OCI-LY1 (cell line): ENCODE data around the gene GMEB2.

Experiments used
- H2AFZ ChIP-seq: fragments of 200-600 bp; sonication (generic), shearing (Covaris generic); 2 replicates; pipeline ENCODE4 v1.6.0; 2014; ENCODE audit warnings: antibody characterized with exemption, mild to moderate bottlenecking, low read length
- H3F3A ChIP-seq: fragments of 200-600 bp; sonication (generic), shearing (Covaris generic); 2 replicates; pipeline ENCODE4 v1.6.0; 2014; ENCODE audit warnings: mild to moderate bottlenecking, antibody characterized with exemption, low read length, moderate library complexity; ENCODE audit not compliant: insufficient read depth
- H3K27ac ChIP-seq: fragments of 200-600 bp; sonication (generic); 2 replicates; pipeline ENCODE4 v1.5.1; 2014; ENCODE audit warnings: low read length, mixed run types, mild to moderate bottlenecking, low read depth; ENCODE audit not compliant: poor library complexity, severe bottlenecking
- H3K27me3 ChIP-seq: fragments of 200-600 bp; sonication (generic); 2 replicates; pipeline ENCODE4 v1.6.0; 2014; ENCODE audit warnings: antibody characterized with exemption, mild to moderate bottlenecking, low read length, moderate library complexity; ENCODE audit not compliant: insufficient read depth
- H3K36me3 ChIP-seq: fragments of 200-600 bp; sonication (generic); 2 replicates; pipeline ENCODE4 v1.6.1; 2014; ENCODE audit warnings: mild to moderate bottlenecking, antibody characterized with exemption, low read length, moderate library complexity, mixed read lengths; ENCODE audit not compliant: insufficient read depth
- H3K4me1 ChIP-seq: fragments of 200-600 bp; sonication (generic); 2 replicates; pipeline ENCODE4 v1.5.1; 2014; ENCODE audit warnings: mild to moderate bottlenecking, low read length, moderate library complexity; ENCODE audit not compliant: insufficient read depth, severe bottlenecking
- H3K4me2 ChIP-seq: fragments of 200-600 bp; sonication (generic), shearing (Covaris generic); 2 replicates; pipeline ENCODE4 v1.6.1; 2014; ENCODE audit warnings: low read length
- H3K4me3 ChIP-seq: fragments of 200-600 bp; sonication (generic); 2 replicates; pipeline ENCODE4 v1.5.1; 2014; ENCODE audit warnings: low read length, low read depth, mild to moderate bottlenecking, mixed read lengths; ENCODE audit not compliant: poor library complexity, severe bottlenecking
- H3K79me2 ChIP-seq: fragments of 200-600 bp; shearing (Covaris generic); 2 replicates; pipeline ENCODE4 v1.6.1; 2016; ENCODE audit warnings: mixed run types, low read length, mixed read lengths; ENCODE audit not compliant: insufficient read depth
- H3K9ac ChIP-seq: fragments of 200-600 bp; sonication (generic), shearing (Covaris generic); 2 replicates; pipeline ENCODE4 v1.6.1; 2014; ENCODE audit warnings: mild to moderate bottlenecking, low read length, mixed read lengths
- H3K9me2 ChIP-seq: fragments of 200-600 bp; sonication (generic), shearing (Covaris generic); 2 replicates; pipeline ENCODE4 v1.6.1; 2014; ENCODE audit warnings: low read depth, mild to moderate bottlenecking, low read length, mixed read lengths
- H3K9me3 ChIP-seq: fragments of 200-600 bp; shearing (Covaris generic); 2 replicates; pipeline ENCODE4 v1.6.1; 2014; ENCODE audit warnings: low read length, mixed read lengths
- H4K20me1 ChIP-seq: fragments of 200-600 bp; sonication (generic), shearing (Covaris generic); 2 replicates; pipeline ENCODE4 v1.6.0; 2016; ENCODE audit warnings: mild to moderate bottlenecking, low read length; ENCODE audit not compliant: insufficient read depth
- CTCF ChIP-seq: fragments of 200-600 bp; sonication (generic), shearing (Covaris generic); IDR thresholded peaks from 2 replicates; pipeline ENCODE4 v1.5.1; 2017; ENCODE audit warnings: mild to moderate bottlenecking, antibody characterized with exemption, low read length, moderate library complexity, mixed read lengths
- EZH2 ChIP-seq: fragments of 200-600 bp; sonication (generic), shearing (Covaris generic); IDR thresholded peaks from 2 replicates; pipeline ENCODE4 v1.8.0; 2017; ENCODE audit warnings: borderline replicate concordance, mixed run types, mild to moderate bottlenecking, antibody characterized with exemption, low read length, moderate library complexity, mixed read lengths

Gene GMEB2

GRCh38 chr20:63553251-63553932, 73.5 kb downstream of the GMEB2 start:
- 0 out of 2 replicates have a peak, but pooled peaks cover 5% of the 10 kb centered on the region for H3F3A ChIP-seq
- no peaks in the 10 kb centered on the region for H3K79me2 ChIP-seq
- peaks cover 18% of the 10 kb centered on the region for H3K4me1 ChIP-seq
- H3K9me2 ChIP-seq = no peaks in the 10 kb centered on the region
- H3K36me3 ChIP-seq = no peaks in the 10 kb centered on the region
- H3K4me3 ChIP-seq = peak overlapping the region; percentile 48
- H3K27me3 ChIP-seq = peaks cover 15% of the 10 kb centered on the region; the same call in 1 of the 2 replicates
- H3K9ac ChIP-seq = no peak overlapping the region
- H3K27ac ChIP-seq = no peak overlapping the region
- peak overlapping the region; percentile 61 for H3K4me2 ChIP-seq
- TF ChIP-seq CTCF = no peak
- TF ChIP-seq EZH2 = no peak
- no peaks in the 10 kb centered on the region for H4K20me1 ChIP-seq
- H2AFZ ChIP-seq = no peak overlapping the region
- no peaks in the 10 kb centered on the region for H3K9me3 ChIP-seq

- no peaks in the 10 kb centered on the region for H3K9me3 ChIP-seq
- no peak overlapping the region for H3K4me3 ChIP-seq
- no peaks in the 10 kb centered on the region for H3K79me2 ChIP-seq
- H3K4me1 ChIP-seq = peaks cover 18% of the 10 kb centered on the region
- no peaks in the 10 kb centered on the region for H3K9me2 ChIP-seq
- H3F3A ChIP-seq = 0 out of 2 replicates have a peak, but pooled peaks cover 5% of the 10 kb centered on the region
- no peak overlapping the region for H3K4me2 ChIP-seq
- TF ChIP-seq EZH2 (no peak), CTCF (no peak)
- H3K27ac ChIP-seq = no peak overlapping the region
- no peak overlapping the region for H2AFZ ChIP-seq
- no peaks in the 10 kb centered on the region for H3K36me3 ChIP-seq
- no peak overlapping the region for H3K9ac ChIP-seq
- H4K20me1 ChIP-seq = no peaks in the 10 kb centered on the region
- H3K27me3 ChIP-seq = peaks cover 15% of the 10 kb centered on the region; the same call in 1 of the 2 replicates
These were observed 74.2 kb downstream of the GMEB2 start for GRCh38 chr20:63552481-63553249.

GRCh38 chr20:63551068-63551467, 75.8 kb downstream of the GMEB2 start:
- Histone ChIP-seq H2AFZ (no peak overlapping the region), H3K79me2 (no peaks in the 10 kb centered on the region), H3K9me2 (no peaks in the 10 kb centered on the region), H3K27me3 (peaks cover 12% of the 10 kb centered on the region; the same call in 1 of the 2 replicates), H4K20me1 (no peaks in the 10 kb centered on the region), H3K36me3 (no peaks in the 10 kb centered on the region), H3K4me1 (peaks cover 18% of the 10 kb centered on the region), H3K4me3 (no peak overlapping the region), H3K9ac (no peak overlapping the region), H3F3A (0 out of 2 replicates have a peak, but pooled peaks cover 5% of the 10 kb centered on the region), H3K27ac (no peak overlapping the region), H3K4me2 (no peak overlapping the region), H3K9me3 (no peaks in the 10 kb centered on the region)
- TF ChIP-seq CTCF = no peak
- TF ChIP-seq EZH2 = no peak
